Measurements from ENCODE around the gene TERF2IP.

TERF2IP gene

DNA sequence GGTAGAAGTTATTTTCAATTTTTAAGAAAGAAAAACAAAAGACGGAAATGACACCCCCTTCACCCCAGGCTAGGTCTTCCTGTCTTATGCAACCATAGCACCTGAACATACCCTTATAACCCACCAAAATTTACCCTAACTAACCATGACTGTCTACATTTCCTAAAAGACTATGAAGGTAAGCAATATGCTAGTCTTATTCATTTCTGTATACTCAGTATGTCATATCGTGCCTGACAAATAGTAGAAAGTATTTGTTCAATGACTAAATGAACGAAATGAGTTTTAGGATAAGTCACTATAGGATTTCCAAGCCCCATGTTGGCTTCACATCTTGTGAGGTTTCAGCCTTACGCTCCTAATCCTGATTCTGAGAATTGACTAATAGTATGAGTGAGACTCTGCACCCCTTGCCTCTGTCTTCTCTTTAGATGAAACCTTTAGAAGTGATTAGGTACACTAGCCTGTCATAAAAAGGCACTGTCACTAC is 31.0 kb upstream of the TERF2IP start:
- in situ Hi-C loops (cut with MboI; ENCODE audit: low pct_unique_long_range_greater_than_20kb, low sequenced_read_pairs, unreplicated experiment), result no loop called here
- peak; percentile 12 for DNase-seq (ENCODE audit: low spot score)
- TF ChIP-seq, protein P1, sequence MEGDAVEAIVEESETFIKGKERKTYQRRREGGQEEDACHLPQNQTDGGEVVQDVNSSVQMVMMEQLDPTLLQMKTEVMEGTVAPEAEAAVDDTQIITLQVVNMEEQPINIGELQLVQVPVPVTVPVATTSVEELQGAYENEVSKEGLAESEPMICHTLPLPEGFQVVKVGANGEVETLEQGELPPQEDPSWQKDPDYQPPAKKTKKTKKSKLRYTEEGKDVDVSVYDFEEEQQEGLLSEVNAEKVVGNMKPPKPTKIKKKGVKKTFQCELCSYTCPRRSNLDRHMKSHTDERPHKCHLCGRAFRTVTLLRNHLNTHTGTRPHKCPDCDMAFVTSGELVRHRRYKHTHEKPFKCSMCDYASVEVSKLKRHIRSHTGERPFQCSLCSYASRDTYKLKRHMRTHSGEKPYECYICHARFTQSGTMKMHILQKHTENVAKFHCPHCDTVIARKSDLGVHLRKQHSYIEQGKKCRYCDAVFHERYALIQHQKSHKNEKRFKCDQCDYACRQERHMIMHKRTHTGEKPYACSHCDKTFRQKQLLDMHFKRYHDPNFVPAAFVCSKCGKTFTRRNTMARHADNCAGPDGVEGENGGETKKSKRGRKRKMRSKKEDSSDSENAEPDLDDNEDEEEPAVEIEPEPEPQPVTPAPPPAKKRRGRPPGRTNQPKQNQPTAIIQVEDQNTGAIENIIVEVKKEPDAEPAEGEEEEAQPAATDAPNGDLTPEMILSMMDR (IDR thresholded peaks at IDR 0.05; ENCODE audit: extremely low read depth, insufficient read depth, missing control alignments), result no peak

DNA sequence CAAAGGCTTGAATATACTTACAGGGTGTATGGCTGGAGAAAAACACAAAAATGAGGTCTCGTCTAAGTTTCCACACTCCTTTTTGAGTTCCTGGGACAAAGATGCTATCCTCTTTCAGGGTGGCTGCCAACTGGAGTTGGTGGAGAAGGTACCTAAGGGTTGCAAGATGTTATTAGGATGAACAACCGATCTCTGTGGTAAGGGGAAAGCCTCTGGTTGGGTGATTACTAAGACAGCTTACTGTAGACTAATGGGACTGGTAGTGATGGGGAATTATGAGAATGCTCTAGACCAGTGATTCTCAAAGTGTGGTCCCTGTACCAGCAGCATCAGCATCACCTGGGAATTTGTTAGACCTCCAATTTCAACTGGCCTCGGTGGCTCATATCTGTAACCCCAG is 30.5 kb upstream of the TERF2IP start:
- TF ChIP-seq, protein P1 (IDR thresholded peaks at IDR 0.05; ENCODE audit: extremely low read depth, insufficient read depth, missing control alignments), result no peak
- no peak for DNase-seq (ENCODE audit: low spot score)
- in situ Hi-C loops (cut with MboI; ENCODE audit: low pct_unique_long_range_greater_than_20kb, low sequenced_read_pairs, unreplicated experiment), result no loop called here

DNA sequence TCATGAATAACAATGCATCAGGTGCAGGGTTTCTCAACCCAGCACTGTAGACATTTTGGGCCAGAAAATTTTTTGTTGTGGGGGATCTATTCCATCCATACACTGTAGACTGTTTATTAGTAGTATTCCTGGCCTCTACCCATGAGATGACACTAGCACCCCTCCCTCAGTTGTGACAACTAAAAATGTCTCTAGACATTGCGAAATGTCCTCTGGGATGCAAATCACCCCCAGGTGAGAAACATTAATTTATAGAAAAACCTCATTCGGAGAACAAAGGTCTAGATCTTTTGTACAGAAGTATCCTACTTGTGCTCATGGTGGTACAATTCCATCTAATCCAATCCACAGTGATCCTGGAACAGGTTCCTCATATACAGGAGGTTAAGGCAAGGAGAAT is 28.8 kb upstream of the TERF2IP start:
- TF ChIP-seq, protein P1 (IDR thresholded peaks at IDR 0.05; ENCODE audit: extremely low read depth, insufficient read depth, missing control alignments), result no peak
- in situ Hi-C loops (cut with MboI; ENCODE audit: low pct_unique_long_range_greater_than_20kb, low sequenced_read_pairs, unreplicated experiment), result no loop called here
- DNase-seq (ENCODE audit: low spot score), result no peak

DNA sequence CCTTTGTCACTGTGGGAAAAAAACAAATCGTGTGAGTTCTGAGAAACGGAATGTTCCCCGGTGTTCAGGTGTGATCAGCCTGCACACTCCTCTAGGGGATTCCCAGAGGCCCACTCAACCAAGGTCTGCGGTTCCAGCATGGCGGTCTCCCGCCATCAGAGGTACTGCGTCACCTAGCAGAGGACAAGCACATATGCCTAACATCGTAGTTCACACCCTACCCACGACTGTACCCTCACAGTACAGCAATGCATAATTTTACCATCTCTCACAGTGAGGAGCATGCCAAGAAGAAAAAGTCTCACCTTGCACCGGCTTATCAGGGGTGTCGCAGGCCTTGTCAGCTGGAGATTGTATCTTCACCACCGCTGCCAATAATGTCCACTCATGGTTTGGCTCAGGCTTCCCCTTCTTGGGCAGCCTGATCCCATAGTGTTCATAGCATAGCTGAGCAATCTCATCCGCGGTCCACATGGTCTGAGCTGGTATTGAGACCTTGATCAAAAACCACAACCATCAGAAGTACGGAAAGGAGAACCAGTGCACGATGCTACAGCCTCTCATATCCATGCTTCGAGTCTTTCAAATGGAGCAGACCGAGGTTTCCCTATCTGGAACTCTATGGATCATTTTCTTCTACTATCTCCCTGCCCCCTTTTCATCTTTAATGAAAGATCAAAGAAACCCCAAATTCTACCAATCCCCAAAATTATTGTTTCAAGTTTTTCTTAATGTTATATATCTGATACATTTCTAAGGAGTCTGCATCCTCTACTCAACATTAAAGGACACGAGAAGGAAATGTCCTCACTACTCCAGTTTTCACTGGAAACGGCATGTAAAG is 27.0 kb upstream of the TERF2IP start:
- DNase-seq (ENCODE audit: low spot score), result no peak
- in situ Hi-C loops (cut with MboI; ENCODE audit: low pct_unique_long_range_greater_than_20kb, low sequenced_read_pairs, unreplicated experiment), result no loop called here
- TF ChIP-seq, protein P1 (IDR thresholded peaks at IDR 0.05; ENCODE audit: extremely low read depth, insufficient read depth, missing control alignments), result no peak

DNA sequence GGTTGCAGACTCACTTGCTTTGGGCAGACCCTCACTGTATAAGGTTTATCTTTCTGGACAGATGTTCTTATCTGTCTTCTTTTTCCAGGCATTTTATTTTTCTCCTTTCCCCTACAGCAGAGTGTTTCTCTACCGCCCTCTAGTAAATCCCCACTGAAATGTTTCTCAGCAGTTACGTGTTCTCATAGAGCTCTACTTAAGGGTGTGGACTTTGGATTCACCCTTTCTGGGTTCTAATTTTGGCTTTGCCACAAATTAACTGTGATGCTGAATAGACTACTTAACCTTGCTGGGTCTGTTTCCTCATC is 26.4 kb upstream of the TERF2IP start:
- TF ChIP-seq, protein P1 (IDR thresholded peaks at IDR 0.05; ENCODE audit: extremely low read depth, insufficient read depth, missing control alignments), result peak; percentile 60
- in situ Hi-C loops (cut with MboI; ENCODE audit: low pct_unique_long_range_greater_than_20kb, low sequenced_read_pairs, unreplicated experiment), result no loop called here
- peak; percentile 36 for DNase-seq (ENCODE audit: low spot score)

DNA sequence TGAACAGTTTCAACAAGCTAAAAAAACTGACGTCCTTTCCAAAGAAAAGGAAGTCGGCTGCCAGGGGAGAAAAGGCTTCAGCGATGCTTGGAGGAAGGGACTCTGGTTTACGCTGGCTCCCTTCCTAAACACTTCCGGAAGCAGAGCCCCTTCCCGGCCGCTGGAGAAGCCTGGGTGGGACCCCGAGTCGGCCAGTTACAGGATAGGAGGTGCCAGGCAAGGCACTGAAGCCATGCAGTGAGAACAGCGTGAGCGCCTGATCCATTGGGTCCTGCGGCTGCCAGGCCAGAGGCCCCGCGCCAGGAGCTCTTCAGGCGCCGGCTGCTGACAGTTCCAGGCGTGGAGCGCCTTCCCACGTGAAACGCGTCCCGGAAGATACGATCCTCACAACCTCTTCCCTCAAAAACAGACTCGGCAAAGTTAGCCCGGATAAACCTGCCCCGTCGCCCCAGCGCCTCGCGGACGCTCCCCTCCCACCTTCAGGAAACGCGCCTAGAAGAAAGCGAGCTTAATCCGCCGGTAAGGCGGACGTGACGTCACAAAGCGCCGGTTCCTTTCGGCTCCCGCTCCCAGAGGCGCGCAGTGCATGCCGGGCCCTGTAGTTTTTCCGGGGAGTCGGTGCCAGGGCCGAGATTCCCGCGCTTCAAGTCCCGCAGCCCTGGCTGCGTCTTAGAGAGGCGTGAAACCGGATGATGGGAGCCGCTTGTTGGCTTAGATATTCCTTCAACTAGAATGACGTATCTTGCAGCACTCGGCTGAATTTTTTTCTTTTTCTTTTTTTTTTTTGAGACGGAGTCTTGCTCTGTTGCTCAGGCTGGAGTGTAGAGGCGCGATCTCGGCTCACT is 24.6 kb upstream of the TERF2IP start, which contains the start of gene ADAT1:
Gene ADAT1 (minus strand): TSS at position 521 of the 845 bp plus-strand sequence. CDS start 2,482 bp downstream, outside the sequence.
- TF ChIP-seq, protein P1 (IDR thresholded peaks at IDR 0.05; ENCODE audit: extremely low read depth, insufficient read depth, missing control alignments), result no peak
- DNase-seq (ENCODE audit: low spot score), result peak; percentile 91
- in situ Hi-C loops (cut with MboI; ENCODE audit: low pct_unique_long_range_greater_than_20kb, low sequenced_read_pairs, unreplicated experiment), result no loop called here

Measured in GM13977 (cell line).